HFF-Myc (cell line): ENCODE measurements around the gene MAP2K7.

ENCODE experiments used
- DNase-seq: peaks from one replicate; pipeline ENCODE4 v3.0.0-alpha.2; 2011; ENCODE audit warnings: low read depth; ENCODE audit errors: extremely low read depth
- H3K4me3 ChIP-seq: replicated peaks from 2 replicates; pipeline ENCODE4 v1.5.1; 2011; ENCODE audit warnings: low read depth, mild to moderate bottlenecking, control low read depth, low read length
- TF ChIP-seq, protein P1 (sequence below): IDR thresholded peaks from 2 replicates; pipeline ENCODE4 v1.5.1; 2012; ENCODE audit warnings: mild to moderate bottlenecking, low read depth, low read length, control low read depth; ENCODE audit errors: missing control alignments

Gene MAP2K7

GRCh38 chr19:7921302-7921966, 17.8 kb downstream of the MAP2K7 start:
- TF ChIP-seq, protein P1, sequence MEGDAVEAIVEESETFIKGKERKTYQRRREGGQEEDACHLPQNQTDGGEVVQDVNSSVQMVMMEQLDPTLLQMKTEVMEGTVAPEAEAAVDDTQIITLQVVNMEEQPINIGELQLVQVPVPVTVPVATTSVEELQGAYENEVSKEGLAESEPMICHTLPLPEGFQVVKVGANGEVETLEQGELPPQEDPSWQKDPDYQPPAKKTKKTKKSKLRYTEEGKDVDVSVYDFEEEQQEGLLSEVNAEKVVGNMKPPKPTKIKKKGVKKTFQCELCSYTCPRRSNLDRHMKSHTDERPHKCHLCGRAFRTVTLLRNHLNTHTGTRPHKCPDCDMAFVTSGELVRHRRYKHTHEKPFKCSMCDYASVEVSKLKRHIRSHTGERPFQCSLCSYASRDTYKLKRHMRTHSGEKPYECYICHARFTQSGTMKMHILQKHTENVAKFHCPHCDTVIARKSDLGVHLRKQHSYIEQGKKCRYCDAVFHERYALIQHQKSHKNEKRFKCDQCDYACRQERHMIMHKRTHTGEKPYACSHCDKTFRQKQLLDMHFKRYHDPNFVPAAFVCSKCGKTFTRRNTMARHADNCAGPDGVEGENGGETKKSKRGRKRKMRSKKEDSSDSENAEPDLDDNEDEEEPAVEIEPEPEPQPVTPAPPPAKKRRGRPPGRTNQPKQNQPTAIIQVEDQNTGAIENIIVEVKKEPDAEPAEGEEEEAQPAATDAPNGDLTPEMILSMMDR, result no peak
- DNase-seq, result no peak

GRCh38 chr19:7921967-7922835, 18.5 kb downstream of the MAP2K7 start:
- H3K4me3 ChIP-seq, result no peak overlapping the region
- DNase-seq, result no peak
- TF ChIP-seq, protein P1, result no peak

More at GRCh38 chr19:7921302-7921966, 17.8 kb downstream of the MAP2K7 start:
- H3K4me3 ChIP-seq, result peak overlapping the region; percentile 42

- no peak overlapping the region for H3K4me3 ChIP-seq
- TF ChIP-seq, protein P1, result no peak
- DNase-seq, result no peak
Measured at GRCh38 chr19:7922836-7923195, 19.1 kb downstream of the MAP2K7 start.

DNA sequence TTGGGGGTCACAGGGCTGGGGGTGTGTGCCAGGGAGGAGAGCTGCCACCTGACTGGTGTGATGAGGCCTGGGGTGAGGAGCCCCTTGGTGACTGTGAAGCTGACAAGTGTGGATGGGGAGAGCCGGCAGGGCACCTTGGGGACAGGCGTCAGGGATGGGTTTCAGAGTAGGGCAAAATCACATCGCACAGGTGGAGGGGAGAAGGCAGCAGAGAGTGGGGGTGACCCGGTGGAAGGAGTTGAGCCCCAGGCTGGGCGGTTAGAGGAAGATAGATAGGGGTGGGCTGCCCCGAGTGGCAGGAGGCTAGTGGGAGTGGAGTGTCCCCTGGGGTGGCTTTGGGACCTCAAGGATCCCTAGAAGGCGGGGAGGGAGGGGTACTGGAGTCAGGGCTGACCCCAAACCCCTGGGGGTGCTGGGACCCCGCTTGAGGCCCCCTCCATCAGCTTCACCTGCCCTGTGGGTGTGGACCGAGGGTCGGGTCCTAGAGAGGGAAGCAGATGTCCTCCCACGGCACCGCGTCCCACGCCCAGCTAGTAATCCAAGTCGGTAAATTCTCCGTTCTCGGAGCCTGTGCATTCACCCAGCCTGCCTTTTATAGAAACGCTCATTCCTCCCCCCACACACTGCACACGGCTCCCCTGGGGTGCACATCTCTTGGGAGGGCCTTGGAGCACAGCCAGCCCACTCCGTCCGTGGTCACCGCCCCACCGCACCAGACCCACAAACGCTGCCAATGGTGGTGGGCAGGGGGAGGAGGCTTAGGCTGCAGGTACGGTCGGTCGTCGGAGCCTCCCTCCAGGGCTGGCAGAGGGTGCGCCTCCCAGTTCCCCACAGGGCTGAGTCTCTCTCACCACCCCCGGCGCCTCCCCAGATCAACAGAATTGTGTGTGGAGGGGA, 19.9 kb downstream of the MAP2K7 start:
- DNase-seq, result no peak
- H3K4me3 ChIP-seq, result no peak overlapping the region
- TF ChIP-seq, protein P1, result no peak

DNA sequence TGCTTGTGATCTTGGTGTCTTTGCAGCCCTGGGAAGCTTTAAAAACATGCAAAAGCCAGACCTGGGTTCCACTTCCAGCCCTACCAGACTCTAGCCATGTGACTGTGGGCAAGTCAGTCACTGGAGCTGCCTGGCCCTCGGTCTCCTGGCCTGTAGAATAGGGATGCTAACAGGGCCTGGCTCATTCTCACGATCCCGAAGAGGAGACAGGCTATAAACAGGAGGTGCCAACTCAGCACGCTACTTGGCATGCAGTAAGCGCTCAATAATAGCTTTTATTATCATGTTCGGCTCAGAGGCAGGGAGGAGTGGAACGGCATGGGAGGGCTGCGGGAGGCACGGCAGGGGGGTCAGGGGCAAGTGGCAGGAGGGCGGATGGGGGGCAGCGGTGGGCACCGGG, 20.6 kb downstream of the MAP2K7 start:
- TF ChIP-seq, protein P1, result no peak
- DNase-seq, result no peak
- no peak overlapping the region for H3K4me3 ChIP-seq

DNA sequence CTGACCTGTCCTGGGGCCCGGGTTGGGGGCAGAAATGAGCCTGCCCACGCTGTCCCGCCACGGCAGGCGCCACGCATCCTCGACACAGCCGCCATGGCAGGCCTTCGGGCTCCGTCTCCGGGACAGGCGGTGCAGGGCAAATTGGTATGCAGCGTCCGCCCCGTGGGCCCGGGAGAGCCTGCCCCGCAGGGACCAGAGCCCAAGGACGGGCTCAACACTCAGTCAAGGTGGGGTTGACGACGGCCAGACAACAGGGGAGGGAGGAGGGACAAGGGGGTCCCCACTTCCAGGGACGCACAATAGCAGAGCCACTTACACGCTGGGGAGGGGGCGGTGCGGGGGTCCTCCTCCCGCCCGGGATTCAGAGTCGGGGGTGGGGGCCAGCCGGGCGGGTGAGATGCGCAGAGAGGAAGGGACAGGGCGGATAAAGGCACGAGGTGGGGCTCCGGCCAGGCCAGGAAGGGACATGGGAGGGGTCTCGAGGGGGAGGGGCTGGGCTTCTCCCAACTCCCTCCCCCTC, 21.0 kb downstream of the MAP2K7 start:
- TF ChIP-seq, protein P1, result no peak
- no peak for DNase-seq
- peak overlapping the region; percentile 44 for H3K4me3 ChIP-seq
